GM21737 (cell line): ENCODE data around the gene NENF.

Experiments used
- ATAC-seq: cut with Tn5 transposase; IDR thresholded peaks from one replicate; pipeline ENCODE4 v1.9.1; 2021; ENCODE audit warnings: mild to moderate bottlenecking, moderate library complexity; ENCODE audit not compliant: unreplicated experiment

The NENF gene

DNA sequence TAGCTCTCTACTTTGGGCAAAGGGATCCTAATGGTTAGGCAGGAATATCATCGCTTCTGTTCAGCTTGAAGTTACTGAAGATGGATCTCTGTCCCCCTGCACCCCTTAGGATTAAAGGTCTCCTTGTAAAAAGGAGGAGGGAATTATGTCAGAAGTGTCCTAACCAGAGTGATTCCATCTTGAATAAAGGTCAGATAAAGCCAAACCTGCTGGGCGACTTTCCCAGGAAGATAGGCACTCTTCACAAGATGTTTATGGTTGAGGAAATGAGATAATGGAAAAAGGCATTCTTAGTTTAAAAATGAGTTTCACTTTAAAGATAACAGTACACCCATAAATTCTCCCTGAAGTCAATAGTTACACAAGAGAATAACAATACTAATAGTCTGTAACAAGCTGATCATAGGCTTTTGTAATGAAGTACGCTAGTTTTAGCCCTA is 1.7 kb upstream of the NENF start:
- no peak for ATAC-seq

DNA sequence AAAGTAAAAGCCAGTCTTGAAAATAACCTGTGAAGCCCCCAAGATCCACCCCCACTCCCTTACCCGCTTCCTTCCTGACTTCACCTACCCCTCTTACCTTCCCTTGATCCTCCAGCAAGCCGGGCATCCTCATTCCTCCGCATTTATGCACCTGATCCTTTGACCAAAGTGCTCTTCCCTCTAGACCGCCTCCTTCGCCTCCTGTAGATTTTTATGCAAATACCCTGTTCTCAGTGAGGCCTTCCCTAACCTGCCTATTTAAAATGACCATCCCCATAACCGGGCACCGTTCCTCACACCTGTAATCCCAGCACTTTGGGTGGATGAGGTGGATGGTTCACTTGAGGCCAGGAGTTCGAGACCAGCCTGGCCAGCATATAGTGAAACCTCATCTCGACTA is 1.1 kb upstream of the NENF start:
- ATAC-seq = no peak

DNA sequence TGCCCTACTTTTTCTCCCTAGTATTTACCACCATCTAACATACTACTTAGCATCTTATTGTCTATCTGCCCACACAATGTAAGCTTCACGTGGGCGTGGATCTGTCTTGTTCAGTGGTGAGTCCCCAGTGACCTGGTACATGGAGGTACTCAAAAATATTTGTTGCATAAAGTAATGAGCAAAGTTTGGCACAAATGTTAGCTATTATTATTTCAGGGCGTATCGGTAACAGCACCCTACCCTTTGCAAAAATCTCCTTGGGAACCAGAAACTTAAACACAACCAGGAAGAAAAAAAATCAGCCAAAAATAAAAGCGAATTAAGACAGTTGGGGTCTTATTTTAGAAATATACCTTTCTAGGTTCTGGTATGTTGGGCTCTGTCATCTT is 454 bp upstream of the NENF start:
- no peak for ATAC-seq

DNA sequence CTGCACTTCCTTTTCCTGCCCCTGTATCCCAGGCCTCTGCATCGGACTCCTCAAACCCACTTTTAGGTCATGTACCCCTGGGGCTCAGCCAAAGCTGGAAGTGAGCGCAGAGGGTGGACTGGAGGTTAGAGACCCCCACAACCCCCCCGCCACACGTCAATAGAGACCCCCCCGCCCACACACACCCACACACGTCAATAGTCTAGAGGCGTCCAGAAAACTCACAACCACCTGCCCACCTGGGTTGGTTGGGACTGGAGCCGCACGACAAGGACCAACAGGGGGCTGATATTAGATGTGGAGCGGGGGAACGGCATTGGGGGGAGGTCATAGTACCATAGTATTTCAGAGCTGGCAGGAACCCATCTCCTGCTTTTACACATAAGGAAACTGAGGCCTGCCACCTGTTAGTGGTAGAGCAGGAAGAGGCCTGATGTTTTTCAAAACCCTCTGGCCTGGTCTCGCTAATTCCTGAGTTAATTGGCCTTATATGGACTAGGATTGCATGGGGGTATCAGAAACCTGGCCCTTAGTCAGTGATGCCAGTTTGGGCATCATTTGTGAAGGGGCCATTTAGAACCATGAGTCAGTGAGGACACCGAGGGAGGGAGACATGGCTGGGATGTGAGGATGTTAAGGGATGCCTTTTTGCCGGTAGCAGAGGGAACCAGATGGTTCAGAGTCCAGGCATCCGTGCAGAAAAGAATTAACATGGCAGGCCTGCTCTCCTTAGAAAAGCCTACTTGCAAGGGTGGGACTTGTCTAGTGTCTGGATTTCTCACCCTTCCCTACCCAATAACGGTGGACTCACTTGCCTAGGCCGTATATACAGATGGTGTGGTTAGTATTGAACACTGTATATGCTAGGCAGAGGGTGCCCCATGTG is 1.1 kb downstream of the NENF start:
- no peak for ATAC-seq

DNA sequence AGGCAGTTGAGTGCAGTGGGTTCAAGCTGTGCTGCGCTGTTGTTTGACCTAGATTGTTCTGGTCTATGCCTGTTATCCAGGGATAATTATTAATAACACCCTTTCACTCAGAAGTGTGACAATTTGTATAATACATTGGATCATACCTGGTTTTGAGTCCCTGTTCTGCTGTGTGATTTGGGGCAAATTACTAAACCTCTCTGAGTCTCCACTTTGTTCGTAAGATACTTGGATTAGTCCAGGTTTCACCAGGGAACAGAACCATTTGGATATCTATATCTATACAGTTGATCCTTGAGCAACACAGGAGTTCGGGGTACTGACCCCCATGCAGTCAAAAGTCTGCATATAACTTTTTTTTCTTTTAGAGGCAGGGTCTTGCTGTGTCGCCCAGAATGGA is 2.3 kb downstream of the NENF start:
- ATAC-seq = no peak

DNA sequence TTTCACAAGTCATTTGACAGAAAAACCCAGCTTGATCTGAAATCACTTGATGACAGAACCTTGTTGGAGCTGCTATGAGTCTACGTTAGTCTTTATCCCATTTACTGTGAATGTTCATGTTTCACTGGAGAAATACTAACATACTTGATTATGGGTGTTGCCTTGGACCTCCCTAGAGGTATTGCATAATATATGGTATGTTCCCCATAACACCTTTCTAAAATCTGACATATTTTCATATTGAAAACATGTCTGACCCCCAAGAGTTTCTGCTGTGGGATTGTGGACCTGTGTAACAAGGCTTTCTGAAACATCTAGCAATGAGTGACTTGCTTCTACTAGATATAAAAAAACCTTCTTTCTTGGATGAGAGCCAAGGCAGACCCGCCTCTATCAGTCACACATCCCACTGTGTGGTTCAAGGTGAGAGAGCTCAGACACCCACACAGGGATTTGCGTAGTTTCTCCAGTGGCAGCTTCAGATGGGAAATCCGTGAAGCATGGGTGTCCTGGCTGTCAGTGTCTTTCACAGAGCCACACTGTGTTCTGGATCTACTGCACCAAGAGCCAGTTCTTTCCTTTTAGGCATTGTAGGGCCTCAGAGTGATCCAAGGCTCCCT is 4.6 kb downstream of the NENF start:
- no peak for ATAC-seq

DNA sequence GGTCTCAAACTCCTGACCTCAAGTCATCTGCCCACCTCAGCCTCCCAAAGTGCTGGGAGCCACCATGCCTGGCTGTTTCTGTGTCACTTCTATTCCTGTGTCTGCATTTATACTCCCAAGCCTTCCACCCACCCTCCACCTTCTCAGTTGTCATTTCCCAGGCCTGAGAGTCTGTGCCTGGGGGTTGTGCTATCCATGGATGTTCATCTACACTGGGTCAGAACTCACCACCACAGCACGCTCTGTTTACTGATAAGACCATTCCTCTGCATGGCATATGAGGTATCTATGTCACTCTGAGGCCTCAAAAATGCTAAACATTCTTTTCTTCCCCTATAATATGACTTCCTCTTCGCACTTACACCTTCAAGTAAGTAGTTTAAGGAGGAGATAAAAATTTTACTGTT is 6.1 kb downstream of the NENF start:
- no peak for ATAC-seq

DNA sequence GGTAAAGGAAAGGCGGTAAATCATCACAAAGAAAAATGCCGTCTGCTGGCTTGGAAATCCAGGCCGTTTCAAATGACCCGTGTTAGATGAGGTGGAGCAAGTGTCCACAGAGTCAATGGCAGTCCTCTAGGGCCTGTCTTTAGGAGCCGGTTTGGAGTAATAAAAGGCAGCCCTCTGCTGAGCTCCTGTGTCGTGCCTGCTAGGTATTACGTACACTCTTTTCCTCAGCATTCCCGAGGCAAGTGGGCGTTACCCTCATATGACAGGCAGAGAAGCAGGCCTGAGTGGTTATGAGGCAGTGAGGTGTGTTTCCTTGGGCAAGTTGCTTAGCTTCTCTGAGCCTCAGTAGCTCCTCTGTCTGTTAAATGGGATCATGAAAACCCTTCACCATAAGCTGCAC is 7.7 kb downstream of the NENF start:
- ATAC-seq = no peak

DNA sequence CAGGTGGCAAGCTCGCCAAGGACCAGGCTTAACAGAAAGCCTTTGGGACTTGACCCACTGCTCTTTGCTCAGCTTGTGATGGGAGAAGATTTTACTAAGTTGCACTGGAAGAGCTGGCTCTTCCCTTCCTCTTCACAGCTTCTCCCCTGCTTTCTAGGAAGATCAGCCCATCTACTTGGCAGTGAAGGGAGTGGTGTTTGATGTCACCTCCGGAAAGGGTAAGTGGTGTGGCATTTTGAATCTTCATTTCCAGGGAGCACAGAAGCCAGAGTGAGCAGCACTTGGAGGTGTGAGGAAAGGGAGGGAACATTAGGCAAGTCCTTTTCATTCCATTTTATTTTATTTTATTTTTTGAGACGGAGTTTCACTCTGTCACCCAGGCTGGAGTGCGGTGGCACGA is 9.7 kb downstream of the NENF start:
- ATAC-seq = no peak

DNA sequence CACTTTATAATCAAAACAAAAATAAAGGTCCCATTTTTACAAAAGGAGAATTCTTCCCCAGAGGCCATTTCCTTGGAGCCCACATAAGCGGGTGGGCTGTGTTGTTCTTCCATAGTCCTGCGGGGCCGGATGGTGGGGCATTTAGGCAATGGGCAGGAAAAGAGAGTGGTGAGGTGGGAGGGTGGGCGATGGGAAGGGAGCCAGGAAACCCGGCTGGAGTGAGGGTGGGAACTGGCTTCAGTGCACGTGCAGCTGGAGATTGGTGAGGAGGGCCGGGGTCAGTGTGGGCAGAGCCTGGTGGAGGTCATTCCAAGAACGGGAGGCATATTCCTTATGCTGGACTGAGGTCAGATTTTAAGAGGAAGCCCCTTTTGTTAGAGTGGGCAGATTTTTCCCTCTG is 13.6 kb downstream of the NENF start:
- no peak for ATAC-seq

DNA sequence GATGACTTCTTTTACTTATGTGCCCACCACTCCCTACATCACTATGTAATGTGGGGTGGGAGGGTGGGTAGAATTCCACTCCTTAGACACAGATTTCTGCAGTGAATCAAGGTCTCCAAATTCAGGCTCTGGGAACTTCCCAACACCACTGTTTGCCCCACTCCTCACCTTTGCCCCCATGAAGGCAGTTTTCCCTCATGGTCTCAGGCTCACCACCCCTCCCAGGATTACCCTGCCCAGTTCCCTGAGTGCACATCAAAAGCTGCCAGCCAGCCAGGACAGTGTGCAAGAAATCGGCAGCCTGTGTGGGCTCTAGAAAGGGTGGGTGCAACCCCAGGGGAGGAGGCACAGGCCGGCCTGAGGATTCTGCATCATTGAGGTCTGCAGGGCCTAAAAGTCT is 14.8 kb downstream of the NENF start:
- ATAC-seq = no peak

DNA sequence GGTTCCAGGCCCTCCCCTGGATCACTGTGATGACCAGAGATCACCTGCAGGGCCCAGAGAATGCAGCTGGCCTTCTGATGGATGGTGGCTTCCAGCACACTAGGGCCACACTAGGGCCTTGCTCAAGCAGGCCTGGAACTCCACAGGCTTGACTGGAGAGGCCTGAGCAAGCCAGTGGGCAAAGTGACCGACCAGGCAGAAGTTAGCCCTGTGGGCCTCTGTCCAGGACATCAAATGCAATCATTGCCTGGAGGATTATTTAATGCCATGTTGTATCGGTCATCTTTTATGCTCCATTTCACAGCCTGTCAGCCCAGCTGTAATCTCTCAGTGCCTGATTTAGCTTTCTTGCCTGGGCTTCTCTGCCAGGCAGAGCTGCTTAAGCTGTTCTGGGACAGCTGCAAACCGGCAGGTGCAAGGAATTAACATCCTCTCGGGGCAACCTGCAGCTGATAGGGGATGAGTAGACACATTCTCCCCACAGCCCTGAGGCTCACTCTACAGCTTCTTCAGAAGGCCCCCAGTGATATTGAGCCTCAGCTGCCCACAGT is 17.7 kb downstream of the NENF start:
- no peak for ATAC-seq

DNA sequence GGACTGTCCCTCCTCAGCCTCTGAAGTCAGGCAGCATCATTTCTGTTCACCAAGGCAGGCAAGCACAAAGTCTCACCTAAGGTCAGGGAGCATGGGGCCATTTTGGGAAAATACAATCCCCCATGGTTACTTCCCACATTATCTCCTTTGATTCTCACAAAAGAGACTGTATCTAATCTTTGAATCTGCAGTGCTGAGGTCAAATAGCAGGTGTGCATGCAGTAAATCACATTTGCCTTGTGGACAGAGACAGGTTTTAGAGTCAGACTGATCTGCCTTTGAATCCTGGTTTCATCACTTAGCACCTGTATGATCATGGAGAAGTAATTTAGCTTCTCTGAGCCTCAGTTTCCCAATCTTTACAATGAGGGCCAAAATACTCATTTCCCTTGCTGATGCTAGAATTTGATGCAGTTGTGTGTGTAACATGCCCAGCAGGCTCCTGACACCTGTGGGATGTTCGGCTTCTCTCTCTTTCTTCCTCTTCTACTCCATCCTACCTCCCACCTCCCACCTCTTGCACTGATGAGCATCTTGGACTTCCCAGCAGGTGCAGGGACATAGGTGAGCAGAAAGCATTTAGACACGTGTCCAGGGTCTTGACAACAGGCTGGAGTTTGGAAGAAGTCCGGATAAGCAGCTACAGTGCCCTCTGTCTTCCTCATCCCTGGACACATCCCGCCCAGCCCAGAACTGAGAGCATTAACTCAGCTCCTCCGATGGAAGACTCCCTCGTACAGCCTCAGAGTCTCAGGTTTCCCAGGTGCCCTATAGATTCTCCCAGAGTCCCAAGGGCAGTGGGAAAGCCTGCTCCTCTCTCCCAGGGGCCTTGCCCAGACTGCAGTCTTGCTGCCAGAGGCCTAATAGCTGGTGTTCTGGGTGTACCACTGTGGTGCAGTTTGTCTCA is 18.9 kb downstream of the NENF start:
- ATAC-seq = no peak

DNA sequence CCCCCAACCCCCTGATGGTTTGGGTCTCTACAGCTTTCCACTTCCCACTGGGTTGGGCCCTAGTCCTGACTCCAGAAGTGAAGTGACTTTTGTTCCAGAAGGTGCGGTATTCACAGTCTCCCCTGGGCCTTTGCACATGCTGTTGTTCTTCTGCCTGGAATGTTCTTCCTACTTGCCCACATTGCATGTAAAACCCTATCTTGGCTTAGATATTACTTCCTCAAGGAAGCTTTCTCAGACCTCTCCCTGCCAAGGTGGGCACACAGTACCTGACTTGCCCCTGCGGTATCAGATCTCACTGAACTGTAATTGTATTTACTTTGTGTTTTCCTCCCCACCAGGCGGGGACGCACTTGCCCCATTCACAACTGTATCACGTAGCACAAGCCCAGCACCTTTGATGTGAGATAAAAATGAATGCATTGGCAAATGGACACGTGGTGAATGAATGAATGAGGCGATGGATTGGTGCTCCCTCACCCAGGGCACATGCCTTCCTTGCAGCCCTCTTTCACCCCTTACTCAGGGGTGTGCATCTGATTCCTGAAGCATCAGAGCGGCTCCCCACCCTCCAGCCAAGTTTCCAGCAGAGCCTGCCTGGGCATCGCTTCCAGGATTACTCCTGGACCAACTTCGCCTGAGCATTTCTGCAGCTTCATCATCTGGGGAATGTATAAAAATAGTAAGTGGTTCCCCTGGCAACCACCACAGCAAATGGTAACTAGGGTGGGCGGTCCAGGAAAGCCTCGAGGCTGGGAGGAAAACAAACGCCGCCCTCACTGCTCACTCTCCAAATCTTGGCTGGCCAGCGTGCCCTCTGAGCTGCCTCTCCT is 19.8 kb downstream of the NENF start:
- ATAC-seq = no peak

DNA sequence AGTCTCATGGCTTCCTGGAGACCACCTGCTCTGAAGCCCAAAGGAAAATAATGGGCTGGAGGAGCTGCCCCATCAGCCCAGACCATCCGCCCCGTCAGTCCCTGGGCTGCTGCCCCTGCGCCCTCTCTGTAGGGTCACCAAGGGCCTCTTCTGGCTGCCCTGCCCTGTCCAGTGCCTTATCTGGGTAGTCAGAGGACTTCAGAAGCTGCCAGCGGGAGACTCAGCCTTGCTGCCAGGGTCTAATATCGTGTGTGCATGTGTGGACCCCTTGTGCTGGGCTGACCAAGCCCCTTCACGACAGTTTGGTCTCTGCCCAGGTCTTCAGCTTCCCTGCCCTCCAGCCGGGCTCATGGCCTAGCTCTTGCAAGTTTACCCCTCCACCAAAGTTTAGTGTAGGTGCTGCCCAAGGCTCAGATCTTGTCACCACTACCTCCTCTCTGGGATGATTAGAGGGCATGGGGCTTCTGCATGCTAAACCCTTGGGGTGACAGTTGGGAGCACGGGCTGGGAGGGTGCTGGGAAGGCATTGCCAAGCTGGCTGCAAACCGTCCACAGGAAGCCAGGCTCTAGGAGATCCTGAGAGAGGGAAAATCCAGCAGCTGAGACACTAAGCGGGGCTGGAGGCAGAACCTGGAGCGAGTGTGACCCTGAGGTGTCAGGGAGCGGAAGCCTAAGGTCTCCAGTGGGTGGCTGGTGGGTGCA is 20.6 kb downstream of the NENF start:
- no peak for ATAC-seq

DNA sequence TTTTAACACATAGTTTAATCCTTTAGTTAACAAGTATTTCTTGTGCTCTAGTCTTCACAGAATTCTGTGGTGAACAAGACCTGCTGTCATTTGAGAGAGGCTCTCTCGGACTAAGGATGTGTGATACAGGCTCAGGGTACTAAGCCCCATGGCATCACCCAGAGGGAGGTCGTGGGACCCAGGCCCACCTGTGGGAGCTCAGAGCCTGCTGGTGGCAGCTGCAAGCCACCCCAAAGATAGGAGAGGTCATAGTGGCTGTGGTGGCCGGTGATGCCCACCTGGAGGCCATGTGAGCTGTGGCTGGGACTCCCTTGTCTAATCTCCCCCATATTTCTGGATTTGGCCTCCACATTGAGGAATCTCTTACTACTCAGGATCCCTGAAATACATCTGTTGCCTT is 22.0 kb downstream of the NENF start:
- no peak for ATAC-seq

DNA sequence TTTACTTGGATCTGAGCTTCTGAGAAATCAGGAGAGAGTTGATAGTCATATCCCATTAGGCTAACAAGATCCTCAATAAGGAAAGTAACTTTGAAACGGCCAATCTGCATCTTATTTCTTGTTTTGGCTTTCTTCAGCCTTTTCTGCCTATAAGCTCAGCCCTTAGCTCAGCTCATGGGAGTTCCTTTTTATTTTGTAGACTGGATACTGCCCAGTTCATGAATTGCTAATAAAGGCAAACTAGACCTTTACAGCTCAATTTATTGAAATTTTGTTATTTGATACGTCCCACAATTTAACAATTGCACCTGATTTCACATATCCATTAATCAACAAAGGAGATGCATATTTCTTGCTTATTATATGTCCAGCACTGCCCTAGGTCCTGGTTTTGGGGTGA is 22.7 kb downstream of the NENF start:
- no peak for ATAC-seq

DNA sequence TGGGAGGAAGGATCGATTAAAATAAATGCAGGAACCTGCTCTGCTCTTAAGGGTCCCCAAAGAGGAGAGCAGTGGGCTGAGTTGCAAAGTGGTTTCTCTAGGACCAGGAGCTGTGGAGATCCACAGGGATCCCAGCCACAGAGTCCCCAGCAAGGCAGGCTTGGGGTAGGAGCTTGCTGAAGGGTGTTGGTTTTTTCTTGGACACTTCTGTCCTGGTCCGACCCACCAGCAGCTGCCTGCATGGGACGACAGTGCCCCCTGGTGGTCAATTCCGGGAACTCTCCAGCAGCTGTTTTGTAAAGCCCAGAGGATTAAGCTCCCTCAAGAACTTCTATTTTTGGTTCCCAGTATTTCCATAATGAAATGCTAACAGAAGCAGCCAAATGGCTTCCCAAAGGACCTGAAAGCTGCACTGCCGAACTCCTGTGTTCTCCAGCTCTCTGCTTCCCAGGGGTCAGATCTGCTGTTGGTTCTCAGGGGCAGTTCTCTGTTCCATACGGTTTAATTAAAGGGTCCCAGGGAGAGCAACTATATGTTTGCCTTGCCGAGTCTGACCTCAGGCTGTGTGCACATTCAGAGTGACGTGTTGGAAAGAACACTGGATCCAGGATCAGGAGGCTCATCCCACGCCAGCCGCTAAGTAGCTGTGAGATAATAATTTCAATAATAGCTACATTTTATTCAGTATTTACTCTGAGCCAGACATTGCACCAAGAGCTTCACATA is 23.2 kb downstream of the NENF start:
- peak; percentile 71 for ATAC-seq

DNA sequence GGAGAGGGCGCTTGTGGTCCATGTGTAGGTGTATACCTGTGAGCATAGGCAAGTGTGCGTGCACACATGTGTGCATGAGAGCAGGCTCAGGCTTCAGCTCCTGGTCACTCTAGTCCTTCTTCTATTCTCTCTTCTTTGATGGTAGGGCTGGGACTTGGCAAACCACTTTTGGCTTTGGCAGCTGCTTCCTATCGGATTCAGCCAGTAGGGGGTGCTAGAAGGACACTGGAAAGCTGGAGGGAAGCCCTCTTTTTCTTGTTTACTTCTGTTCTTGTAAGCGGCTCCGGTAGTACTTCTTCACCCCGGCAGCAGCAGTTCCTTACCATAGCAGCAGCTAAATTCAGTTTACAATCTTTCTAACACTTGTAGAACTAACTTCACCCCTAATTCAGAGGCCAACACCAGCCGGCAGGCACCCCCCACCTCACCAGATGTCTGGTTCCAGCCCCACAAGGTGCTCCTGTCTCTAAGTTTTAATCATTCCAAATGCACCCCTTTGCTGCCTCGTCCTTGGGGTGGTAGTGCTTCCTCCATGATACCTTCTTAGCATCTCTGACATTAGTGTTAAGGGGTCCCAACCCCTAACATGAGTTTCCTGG is 25.1 kb downstream of the NENF start:
- no peak for ATAC-seq
